ENCODE data around the gene GMCL2.

DNA sequence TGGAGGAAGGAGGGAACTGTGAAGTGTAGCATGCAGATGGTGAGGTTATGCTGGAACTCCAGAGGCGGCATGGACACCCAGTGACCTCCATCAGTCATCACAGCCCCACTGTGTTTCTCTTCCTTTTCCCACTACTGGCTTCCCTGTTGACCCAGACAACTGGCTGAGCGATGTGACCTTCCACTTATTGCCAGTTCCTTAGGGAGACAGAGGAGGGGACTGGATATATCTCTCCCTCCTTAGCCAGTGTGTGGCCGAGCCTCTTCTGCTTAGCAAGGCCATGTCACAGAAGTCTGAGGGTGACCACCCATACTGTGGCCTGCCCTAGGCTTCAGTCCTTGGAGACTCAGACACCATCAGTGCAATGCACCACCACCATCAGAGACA lies 48.4 kb upstream of the GMCL2 start:
- no peak for TF ChIP-seq POLR2AphosphoS5 (IDR thresholded peaks at IDR 0.05)
- TF ChIP-seq, protein P1, sequence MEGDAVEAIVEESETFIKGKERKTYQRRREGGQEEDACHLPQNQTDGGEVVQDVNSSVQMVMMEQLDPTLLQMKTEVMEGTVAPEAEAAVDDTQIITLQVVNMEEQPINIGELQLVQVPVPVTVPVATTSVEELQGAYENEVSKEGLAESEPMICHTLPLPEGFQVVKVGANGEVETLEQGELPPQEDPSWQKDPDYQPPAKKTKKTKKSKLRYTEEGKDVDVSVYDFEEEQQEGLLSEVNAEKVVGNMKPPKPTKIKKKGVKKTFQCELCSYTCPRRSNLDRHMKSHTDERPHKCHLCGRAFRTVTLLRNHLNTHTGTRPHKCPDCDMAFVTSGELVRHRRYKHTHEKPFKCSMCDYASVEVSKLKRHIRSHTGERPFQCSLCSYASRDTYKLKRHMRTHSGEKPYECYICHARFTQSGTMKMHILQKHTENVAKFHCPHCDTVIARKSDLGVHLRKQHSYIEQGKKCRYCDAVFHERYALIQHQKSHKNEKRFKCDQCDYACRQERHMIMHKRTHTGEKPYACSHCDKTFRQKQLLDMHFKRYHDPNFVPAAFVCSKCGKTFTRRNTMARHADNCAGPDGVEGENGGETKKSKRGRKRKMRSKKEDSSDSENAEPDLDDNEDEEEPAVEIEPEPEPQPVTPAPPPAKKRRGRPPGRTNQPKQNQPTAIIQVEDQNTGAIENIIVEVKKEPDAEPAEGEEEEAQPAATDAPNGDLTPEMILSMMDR (IDR thresholded peaks at IDR 0.05) = no peak

Measured in sigmoid colon (tissue), 4 donors.